KG1 (cell line): ENCODE data around the gene OR8D4.
"Not testable (repeated sequence)": the region's sequence is repeated elsewhere in the genome, so short reads cannot be mapped to it uniquely, and the experiment has no call there.

Experiments
- DNase-seq: peaks from one replicate; lab custom pipeline; 2025; lab: John Stamatoyannopoulos, UW

The OR8D4 gene

GRCh38 chr11:123901867-123902266 is at the start of gene OR8D4:
Gene OR8D4 (plus strand): TSS chr11:123902167. CDS start chr11:123906432, 4,265 bp downstream.
- DNase-seq = no peak

- no peak for DNase-seq
Measured at GRCh38 chr11:123852321-123852720, 49.6 kb upstream of the OR8D4 start.

GRCh38 chr11:123853038-123853437 is 48.9 kb upstream of the OR8D4 start:
- DNase-seq = no peak

GRCh38 chr11:123856444-123856843 is 45.5 kb upstream of the OR8D4 start:
- DNase-seq = no peak

- DNase-seq = no peak
Measured at GRCh38 chr11:123859731-123860130, 42.2 kb upstream of the OR8D4 start.

- not testable (repeated sequence) for DNase-seq
Measured at GRCh38 chr11:123865293-123865692, 36.7 kb upstream of the OR8D4 start.

GRCh38 chr11:123867795-123868194 is 34.2 kb upstream of the OR8D4 start:
- DNase-seq = not testable (repeated sequence)

- DNase-seq = no peak
Measured at GRCh38 chr11:123880912-123881311, 21.1 kb upstream of the OR8D4 start.

- DNase-seq = no peak
Measured at GRCh38 chr11:123885570-123885969, 16.4 kb upstream of the OR8D4 start, which contains the start of gene TMEM225. Gene TMEM225 (minus strand): TSS chr11:123885670. CDS start chr11:123885425, 245 bp downstream.

- no peak for DNase-seq
Measured at GRCh38 chr11:123892031-123892430, 9.9 kb upstream of the OR8D4 start.

- no peak for DNase-seq
Measured at GRCh38 chr11:123899792-123900191, 2.2 kb upstream of the OR8D4 start.

- no peak for DNase-seq
Measured at GRCh38 chr11:123903932-123904331, 2.0 kb downstream of the OR8D4 start.

GRCh38 chr11:123904932-123905331 is 3.0 kb downstream of the OR8D4 start:
- no peak for DNase-seq

GRCh38 chr11:123905826-123906225 is 3.9 kb downstream of the OR8D4 start:
- DNase-seq = no peak

- DNase-seq = no peak
Measured at GRCh38 chr11:123920943-123921342, 19.0 kb downstream of the OR8D4 start.

- DNase-seq = no peak
Measured at GRCh38 chr11:123924027-123924426, 22.1 kb downstream of the OR8D4 start.

- DNase-seq = no peak
Measured at GRCh38 chr11:123939317-123939716, 37.4 kb downstream of the OR8D4 start, which contains the start of gene OR4D5. Gene OR4D5 (plus strand): TSS chr11:123939617. CDS start chr11:123939617, 0 bp downstream.

- DNase-seq = no peak
Measured at GRCh38 chr11:123942413-123942812, 40.4 kb downstream of the OR8D4 start.

- DNase-seq = no peak
Measured at GRCh38 chr11:123943738-123944137, 41.8 kb downstream of the OR8D4 start, which contains the start of gene OR6T1. Gene OR6T1 (minus strand): TSS chr11:123943838. CDS start chr11:123943838, 0 bp downstream.

- no peak for DNase-seq
Measured at GRCh38 chr11:123945132-123945531, 43.2 kb downstream of the OR8D4 start.

- DNase-seq = no peak
Measured at GRCh38 chr11:123956752-123957151, 54.8 kb downstream of the OR8D4 start.
